Islet of Langerhans (tissue), 1 donor: Measurements from ENCODE around the gene PAPLN.
"Not testable (repeated sequence)": the region's sequence is repeated elsewhere in the genome, so short reads cannot be mapped to it uniquely, and the experiment has no call there.

Source experiments
- FAIRE-seq: peaks from one replicate; lab custom pipeline; 2011; peaks lifted over from hg19 to GRCh38; lab: Jason Lieb, UNC

PAPLN gene, protein sequence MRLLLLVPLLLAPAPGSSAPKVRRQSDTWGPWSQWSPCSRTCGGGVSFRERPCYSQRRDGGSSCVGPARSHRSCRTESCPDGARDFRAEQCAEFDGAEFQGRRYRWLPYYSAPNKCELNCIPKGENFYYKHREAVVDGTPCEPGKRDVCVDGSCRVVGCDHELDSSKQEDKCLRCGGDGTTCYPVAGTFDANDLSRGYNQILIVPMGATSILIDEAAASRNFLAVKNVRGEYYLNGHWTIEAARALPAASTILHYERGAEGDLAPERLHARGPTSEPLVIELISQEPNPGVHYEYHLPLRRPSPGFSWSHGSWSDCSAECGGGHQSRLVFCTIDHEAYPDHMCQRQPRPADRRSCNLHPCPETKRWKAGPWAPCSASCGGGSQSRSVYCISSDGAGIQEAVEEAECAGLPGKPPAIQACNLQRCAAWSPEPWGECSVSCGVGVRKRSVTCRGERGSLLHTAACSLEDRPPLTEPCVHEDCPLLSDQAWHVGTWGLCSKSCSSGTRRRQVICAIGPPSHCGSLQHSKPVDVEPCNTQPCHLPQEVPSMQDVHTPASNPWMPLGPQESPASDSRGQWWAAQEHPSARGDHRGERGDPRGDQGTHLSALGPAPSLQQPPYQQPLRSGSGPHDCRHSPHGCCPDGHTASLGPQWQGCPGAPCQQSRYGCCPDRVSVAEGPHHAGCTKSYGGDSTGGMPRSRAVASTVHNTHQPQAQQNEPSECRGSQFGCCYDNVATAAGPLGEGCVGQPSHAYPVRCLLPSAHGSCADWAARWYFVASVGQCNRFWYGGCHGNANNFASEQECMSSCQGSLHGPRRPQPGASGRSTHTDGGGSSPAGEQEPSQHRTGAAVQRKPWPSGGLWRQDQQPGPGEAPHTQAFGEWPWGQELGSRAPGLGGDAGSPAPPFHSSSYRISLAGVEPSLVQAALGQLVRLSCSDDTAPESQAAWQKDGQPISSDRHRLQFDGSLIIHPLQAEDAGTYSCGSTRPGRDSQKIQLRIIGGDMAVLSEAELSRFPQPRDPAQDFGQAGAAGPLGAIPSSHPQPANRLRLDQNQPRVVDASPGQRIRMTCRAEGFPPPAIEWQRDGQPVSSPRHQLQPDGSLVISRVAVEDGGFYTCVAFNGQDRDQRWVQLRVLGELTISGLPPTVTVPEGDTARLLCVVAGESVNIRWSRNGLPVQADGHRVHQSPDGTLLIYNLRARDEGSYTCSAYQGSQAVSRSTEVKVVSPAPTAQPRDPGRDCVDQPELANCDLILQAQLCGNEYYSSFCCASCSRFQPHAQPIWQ

DNA sequence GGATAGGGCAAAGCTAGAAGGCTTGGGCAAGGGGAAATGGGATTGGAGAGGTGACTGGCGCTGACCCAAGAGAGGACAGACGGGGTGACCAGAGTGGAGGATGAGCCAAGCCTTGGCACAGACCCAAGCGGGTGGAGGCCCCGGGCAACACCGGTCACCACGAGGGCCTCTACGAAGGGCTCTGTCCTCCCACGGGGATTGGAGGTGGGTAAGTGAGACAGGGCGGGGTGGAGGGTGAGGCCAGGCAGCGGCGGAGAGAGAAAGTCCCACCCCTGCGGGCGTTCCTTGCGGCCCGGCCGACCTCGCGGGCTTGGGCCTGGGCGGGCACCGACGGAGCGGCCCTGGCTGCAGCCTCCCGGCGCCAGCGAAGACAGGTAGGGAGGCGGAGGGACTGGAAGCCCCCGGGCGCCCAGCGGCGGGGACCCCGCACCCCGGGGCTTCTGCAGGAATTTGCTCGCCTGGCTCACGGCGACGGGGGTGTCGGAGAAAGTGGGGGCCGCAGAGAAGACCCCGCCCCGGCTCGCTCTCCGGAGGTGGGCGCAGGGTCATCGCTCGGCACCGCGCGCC lies at the start of gene PAPLN:
Gene PAPLN (plus strand): TSS at position 288 of the 567 bp plus-strand sequence. CDS start 2,273 bp downstream, outside the sequence.
- no peak for FAIRE-seq

DNA sequence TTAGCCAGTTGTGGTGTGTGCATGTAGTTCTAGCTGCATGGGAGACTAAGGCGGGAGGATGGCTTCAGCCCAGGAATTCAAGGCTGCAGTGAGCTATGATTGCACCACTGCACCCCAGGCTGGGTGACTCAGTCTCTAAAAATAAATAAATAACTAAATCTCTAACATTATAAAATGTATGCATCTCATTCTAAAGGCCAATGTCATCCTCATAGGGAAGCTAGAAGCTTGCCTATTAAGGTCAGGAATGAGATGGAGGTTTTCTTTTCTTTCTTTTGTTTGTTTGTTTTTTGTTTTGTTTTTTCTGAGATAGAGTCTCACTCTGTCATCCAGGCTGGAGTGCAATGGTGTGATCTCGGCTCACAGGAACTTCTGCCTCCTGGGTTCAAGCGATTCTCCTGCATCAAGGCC lies 48.8 kb upstream of the PAPLN start:
- FAIRE-seq: no peak

DNA sequence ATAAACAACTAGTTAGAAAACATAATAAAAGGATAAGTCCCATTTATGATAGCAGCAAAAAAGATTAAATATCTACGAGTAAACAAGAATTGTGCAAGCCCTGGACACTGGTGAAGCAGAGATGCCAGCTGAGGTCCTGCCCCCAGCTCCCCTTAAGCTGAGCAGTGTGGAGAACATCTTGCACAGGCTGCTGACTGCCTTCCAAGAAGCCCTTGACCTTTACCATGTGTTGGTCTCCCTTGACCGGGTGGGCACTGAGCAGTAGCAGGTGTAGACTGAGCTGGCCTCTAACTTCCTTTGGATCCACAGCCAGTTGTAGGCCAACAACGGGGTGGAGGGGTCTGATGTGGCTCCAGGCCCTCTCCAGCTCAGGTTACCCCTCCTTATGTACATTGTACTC lies 47.7 kb upstream of the PAPLN start:
- FAIRE-seq: no peak

DNA sequence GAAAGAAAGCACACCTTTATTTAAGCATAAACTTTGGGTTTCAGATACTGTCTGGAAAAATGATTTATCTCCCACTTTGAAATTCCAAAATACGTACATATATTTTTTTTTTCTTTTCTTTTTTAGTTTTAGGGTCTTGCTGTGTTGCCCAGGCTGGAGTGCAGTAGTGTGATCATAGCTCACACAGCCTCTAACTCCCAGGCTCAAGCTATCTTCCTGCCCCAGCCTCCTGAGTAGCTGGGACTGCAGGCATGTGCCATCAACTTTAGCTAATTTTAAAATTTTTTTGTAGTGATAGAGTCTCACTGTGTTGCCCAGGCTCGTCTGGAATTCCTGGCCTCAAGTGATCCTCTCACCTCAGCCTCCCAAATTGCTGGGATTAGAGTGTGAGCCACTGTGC lies 45.9 kb upstream of the PAPLN start:
- FAIRE-seq: no peak

DNA sequence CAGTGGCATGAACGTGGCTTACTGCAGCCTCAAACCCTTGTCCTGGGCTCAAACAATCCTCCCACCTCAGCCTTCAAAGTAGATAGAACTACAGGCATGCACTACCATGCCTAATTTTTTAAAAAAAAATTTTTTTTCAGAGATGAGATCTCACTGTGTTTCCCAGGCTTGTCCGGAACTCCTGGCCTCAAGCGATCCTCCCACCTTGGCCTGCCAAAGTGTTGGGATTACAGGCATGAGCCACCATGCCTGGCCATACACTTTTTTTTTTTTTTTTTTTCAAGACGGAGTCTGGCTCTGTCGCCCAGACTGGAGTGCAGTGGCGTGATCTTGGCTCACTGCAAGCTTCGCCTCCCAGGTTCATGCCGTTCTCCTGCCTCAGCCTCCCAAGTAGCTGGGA lies 43.0 kb upstream of the PAPLN start:
- FAIRE-seq: not testable (repeated sequence)

DNA sequence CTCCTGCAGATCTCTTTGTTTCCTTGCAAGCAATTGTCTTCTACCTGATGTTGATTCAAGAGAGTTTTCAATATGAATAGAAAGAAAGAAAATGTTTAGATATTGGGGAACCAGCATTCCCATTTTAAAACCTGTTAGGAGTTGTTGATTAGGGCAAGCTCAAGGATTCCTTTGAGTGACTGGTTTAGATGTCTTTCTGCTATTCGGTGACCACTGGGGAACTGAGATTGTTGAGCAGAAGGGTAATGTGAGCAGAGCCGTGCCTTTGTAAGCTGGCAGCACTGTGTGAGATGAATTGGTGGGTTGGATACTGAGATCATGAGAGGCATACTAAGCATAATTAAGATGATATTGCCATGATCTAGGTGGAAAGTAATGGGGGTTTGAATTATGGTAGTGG lies 39.1 kb upstream of the PAPLN start:
- FAIRE-seq: no peak

DNA sequence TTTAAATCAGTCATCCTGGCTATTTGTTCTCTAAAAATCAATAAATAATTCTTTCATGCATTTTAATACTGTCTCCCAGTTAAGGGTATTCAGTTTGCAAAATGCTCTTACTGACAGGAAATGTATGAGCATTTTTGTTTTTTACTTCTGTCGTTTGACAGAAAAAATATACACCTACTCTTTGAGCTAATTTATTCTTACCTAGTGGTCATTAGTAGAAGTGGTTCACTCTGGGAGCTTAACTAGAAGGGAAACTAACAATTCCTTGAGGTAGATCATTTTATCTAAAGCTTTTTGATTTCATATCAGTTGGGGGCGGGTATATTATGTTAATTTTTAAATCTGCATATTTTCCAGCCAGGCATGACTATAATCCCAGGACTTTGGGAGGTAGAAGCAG lies 33.8 kb upstream of the PAPLN start:
- no peak for FAIRE-seq

DNA sequence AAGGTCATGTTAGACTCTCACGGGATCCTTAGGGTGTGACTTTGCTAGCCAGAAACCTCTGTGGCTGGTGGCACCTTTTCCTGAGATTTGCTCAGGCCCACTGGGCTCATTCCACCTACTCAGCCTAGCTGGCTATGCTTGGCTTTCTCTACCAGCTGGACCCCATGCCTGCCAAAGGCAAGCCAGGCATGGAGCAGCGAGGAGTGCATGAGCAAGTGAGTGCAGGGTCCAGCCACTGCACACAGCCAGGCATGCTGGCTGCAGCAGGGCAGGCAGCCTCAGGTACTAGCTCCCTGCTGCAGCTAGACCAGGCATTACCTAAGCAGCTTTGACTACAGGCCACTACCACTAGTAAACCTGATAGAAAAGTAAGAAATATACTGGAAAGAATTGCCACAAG lies 29.7 kb upstream of the PAPLN start:
- no peak for FAIRE-seq

DNA sequence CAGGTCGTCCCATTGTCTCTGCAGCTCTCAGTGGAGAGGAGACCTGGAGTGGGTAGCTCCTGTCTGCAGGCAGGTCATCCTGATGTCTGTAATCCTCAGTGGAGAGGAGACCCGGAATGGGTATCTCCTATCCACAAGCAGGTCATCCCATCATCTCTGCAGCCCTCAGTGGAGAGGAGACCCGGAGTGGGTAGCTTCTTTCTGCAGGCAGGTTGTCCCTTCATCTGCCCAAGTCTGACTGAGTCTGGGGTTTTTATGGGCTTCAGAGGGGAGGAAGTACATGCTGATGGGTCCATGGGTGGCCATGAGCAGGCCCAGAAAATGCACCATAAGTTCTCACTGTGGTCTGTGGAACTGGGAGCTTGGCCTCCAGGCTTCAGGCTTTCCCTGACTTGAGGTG lies 28.9 kb upstream of the PAPLN start:
- no peak for FAIRE-seq

DNA sequence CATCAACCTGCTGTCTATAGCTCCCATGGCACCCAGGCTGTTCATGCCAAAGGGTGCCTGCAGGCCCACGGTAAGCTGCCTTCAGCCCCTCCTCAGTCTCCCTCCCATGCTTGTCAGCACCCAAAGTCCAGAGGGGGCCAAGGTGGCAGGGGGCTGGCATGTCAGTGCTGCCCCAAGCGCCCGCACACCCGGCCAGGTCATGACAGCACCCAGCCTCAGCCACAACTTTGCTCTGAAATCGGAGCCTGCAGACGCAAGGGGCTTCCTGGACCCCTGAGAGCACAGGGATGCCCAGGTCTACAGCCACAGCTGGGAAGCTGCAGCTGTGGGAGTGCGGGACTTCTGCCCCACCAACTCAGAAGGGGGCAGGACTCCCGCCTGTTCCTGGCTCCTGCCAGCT lies 28.5 kb upstream of the PAPLN start:
- FAIRE-seq: no peak

DNA sequence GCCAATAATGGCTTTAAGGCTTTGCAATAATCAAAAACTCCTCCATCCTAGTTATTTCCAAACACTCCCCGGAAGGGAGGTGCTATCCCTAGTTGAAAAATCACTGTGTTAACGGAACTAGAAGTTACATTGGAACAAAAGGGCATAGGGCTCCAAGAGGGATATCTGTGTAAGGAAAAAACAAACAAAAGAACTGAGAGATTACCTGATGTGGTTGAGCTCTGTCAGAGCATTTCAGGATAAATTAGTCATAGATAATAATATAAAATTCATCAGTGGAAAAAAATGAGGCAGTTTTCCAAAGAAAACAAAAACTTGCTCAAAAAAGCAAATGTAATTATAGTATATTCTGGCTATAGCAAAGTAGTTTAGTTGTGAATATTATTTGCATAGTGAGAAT lies 27.4 kb upstream of the PAPLN start:
- FAIRE-seq: no peak

DNA sequence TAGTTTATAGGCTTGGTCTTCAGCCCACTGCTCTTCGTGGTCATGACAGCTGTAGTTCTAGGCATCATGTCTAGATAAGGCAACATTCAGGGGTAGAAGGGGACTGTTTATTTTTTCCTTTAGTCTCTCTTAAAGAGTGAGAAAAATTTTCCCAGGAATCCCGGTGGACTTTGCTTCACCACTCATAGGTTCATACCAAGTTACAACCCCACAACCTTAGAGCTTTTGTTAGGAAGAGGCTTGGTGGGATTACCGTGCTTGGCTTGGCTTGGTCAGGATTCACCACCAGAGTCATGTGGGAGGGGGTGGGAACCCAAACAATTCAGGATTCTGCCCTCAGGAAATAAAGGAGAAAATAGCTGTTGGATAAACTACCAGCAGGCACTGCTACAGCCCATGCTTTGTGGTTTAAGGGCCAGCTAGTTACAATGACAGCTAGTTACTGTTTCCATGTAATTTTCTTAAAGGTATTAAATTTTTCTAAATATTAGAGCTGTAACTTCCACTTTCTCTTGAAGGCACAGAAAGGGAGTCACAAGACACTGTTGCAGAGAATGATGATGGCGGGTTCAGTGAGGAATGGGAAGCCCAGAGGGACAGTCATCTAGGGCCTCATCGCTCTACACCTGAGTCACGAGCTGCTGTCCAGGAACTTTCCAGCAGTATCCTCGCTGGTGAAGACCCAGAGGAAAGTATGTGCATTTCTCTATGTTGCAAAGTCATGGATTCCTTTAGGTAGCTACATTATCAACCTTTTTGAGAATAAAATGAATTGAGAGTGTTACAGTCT lies 25.9 kb upstream of the PAPLN start:
- FAIRE-seq: no peak

DNA sequence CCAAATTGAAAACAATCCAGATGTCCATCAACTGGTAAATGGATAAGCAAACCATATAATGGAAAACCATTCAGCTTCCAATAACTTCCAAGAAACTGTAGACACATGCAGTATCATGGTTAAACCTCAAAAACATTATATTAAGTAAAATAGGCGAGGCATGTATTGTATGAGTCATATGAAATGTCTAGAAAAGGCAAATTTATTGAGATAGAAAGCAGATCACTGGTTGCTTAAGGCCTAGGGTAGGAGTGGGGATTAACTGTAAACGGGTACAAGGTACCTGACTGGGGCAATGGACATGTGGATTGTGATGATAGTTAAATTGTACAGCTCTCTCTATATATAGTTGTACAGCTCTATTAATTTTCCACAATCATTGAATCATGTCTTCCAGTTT lies 21.3 kb upstream of the PAPLN start:
- no peak for FAIRE-seq

DNA sequence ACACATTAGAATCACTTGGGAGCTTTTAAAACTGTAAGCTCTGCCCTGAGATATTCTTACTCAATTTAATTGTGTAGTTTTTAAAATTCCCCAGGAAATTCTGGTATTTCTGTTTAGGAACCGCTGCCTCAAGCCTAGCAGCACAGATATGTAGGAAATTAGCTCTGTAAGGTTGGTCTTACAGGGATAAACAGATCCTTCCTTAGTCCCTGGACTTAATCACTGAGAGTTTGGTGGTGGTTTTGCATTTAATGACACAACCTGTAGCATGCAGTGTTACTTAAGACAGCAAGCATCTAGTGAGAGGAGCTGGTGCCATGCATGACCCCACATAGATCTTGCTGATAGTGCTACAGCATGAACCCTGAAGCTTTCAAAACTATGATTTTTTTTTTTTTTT lies 19.9 kb upstream of the PAPLN start:
- no peak for FAIRE-seq

DNA sequence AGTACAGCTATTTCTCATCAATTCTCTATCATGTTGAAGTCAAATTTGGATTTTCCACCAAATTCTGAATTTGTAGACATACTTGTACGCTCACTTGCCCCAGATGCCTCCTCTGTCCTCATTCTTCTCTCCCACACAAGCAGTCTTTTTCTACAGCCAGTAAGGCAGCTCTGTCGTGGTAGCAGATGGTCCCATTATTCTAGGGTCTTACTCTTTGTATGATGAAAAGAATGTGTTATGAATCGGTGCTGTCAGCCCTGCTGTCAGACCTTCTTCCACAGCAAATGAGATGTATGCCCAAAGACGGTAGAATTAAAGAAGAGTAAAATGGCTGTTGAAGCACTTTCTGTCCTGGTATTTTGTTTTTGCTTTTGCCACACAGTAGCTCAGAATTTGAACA lies 17.2 kb upstream of the PAPLN start:
- no peak for FAIRE-seq

DNA sequence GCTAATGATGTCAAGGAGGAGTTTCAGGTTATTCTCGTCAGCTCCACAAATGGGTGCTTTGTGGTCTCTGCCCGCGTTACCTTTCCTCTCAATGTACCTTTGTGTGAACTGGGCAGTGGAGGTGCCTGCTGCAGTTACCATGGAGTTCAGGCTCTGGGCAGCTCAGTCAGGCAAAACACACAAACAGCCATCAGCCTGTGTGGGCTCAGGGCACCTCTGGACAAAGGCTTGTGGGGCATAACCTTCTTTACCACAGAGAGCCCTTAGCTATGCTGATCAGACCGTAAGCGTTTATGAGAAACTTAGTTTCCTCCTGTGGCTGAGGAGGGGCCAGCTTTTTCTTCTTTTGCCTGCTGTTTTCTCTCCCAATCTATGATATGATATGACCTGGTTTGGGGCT lies 16.7 kb upstream of the PAPLN start:
- no peak for FAIRE-seq

DNA sequence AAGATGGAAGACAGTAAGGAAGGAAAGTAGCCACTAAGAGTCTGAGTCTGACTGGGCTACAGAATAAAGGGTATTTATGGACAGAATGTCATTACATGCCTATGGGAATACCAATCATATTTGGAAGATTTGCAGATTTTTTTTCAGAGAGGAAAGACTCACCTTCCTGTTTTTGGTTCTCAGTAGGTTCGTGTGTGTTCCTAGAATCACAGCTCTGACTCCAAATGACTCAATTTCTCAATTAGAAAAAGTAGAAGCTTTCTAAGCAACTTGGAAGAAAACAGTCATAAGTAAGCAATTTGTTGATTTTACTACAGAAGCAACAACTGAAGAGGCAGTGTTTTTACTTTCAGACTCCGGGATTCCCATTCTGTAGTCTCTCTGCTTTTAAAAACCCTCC lies 15.4 kb upstream of the PAPLN start:
- FAIRE-seq: no peak

DNA sequence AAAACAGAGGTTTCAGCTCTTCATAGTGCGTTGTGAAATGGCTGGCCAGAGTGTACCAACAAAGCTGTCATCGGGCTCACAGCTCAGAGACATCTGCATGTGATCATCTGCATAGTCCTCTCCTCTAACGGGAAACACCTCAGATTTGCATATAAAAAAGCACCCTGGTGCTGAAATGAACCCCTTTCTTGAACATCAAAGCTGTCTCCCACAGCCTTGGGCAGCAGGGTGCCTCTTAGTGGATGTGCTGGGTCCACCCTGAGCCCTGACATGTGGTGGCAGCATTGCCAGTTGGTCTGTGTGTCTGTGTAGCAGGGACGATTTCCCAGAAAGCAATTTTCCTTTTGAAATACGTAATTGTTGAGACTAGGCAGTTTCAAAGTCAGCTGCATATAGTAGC lies 14.3 kb upstream of the PAPLN start:
- no peak for FAIRE-seq

DNA sequence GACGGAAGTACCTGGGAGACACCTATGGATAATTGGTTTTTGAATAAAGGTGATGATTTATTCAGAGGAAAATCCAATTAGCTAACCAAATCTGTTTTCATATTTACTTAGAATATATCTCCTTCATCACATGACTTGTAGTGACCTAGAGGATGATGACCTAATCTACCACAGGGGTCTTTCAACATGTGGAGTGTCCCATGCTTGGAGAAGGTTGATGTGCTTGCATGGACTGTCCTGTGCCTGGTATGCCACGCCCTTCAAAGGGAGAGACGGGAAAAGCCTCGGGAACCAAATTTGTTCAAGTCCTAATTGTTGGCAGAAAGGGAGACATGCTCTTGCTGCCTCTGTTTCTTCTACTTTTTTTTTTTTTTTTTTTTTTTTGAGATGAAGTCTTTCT lies 11.8 kb upstream of the PAPLN start:
- FAIRE-seq: no peak

DNA sequence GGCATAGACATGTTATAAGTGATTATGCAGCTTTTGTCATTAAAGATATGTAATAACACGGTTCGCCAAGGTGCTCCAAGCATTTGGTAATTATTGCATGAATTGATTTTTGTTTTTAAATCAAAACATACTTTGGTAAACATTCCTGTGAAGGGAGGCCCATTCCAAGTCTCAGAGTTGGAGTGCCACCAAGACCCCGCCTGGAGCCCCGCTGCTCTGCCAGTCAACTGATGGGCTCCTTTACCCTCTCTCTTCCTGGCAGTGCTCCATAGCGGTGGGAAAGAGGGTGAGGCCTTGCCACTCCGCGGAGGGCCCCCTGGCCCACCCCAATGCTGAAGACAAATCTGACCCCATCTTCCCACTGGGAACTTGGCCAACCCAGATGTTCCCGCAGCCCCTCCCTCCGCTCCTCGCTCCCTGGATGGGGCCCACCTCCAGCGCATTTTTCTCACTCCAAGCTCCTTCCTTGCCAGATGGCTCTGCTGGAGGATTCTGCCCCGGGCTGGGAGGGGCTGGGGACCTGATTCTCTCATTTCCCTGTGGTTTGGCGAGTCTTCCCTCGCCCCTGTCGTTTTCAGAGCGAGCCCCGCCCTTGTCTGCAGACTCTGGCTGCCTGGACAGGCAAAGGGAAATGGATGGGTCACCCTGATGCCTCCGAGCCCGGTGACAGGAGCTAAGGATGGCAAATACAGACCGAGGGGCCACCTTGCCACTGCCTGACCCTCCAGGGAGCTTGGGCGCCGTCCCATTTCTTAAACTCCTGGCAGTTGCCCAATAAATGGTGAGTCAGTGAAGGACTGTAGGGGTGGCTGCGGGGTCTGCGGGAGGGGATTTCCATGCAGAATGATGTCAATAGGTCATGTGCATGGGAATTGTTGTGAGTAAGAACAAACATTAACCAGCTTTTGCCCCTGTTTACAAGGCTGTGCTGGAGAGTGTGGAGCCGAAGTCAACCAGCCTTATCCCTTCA lies 9.2 kb upstream of the PAPLN start:
- FAIRE-seq: no peak
